HCT116 (cell line): Measurements from ENCODE around the gene FAM89B.

Experiments
- CTCF ChIP-seq, 3 experiments: fragments of 200-600 bp in 1 of 3; sonication (generic) in 1 of 3; IDR thresholded peaks in 2 of 3; conservative IDR thresholded peaks in 1 of 3; 2 replicates each; pipeline ENCODE4 v1.5.1; 2012 to 2017; ENCODE audit warnings: low read depth in 2 of 3, low read length in 2 of 3, antibody characterized with exemption in 1 of 3, borderline replicate concordance in 1 of 3, control low read depth in 1 of 3, mild to moderate bottlenecking in 1 of 3, mixed read lengths in 1 of 3, mixed run types in 1 of 3, moderate library complexity in 1 of 3; ENCODE audit not compliant: insufficient read depth in 1 of 3
- EZH2 ChIP-seq: fragments of 200-600 bp; sonication (generic); IDR thresholded peaks from 2 replicates; pipeline ENCODE4 v1.6.1; 2017; ENCODE audit warnings: antibody characterized with exemption, mixed run types
- FOSL1 ChIP-seq: IDR thresholded peaks from 2 replicates; pipeline ENCODE4 v1.6.1; 2012; ENCODE audit warnings: low read depth
- JUND ChIP-seq: IDR thresholded peaks from 2 replicates; pipeline ENCODE4 v1.6.1; 2012
- RAD21 ChIP-seq: IDR thresholded peaks from 2 replicates; pipeline ENCODE4 v1.6.1; 2012; ENCODE audit warnings: low read depth, mild to moderate bottlenecking
- REST ChIP-seq: IDR thresholded peaks from 2 replicates; pipeline ENCODE4 v1.6.1; 2012; ENCODE audit warnings: low read depth

- no peak for TF ChIP-seq CTCF (IDR thresholded peaks at IDR 0.05 in 2 of 3, conservative IDR thresholded peaks at IDR 0.05 in 1 of 3; ENCODE audit: borderline replicate concordance in 1 of 3, insufficient read depth in 1 of 3, low read depth in 2 of 3, low read length in 2 of 3)
- TF ChIP-seq REST, result no peak
- TF ChIP-seq RAD21, result no peak
- TF ChIP-seq EZH2, result no peak
- no peak for TF ChIP-seq FOSL1
- TF ChIP-seq JUND, result no peak
These were observed 44.2 kb downstream of the FAM89B start for GRCh38 chr11:65616575-65617001.
